SK-N-SH (cell line): ENCODE measurements around the gene MAP2K5. TPM values are rescaled to one million over a fixed set of nuclear protein-coding genes. Genes with fewer than 3 reads are reported as not detected.

Experiments used
- CTCF ChIA-PET: fragments of 300-600, 350-600 bp; formaldehyde crosslinking; extraction: SDS; loops from one replicate; lab custom pipeline; 2021; lab: Yijun Ruan, JAX
- POLR2A ChIA-PET: fragments of 350-600 bp; sonication (Branson Sonifier 250); formaldehyde crosslinking; extraction: SDS; loops from one replicate; lab custom pipeline; 2020; ENCODE audit warnings: antibody characterized with exemption, inconsistent platforms; lab: Yijun Ruan, JAX
- DNase-seq: peaks from one replicate; pipeline ENCODE4 v3.0.0; 2012
- H2AFZ ChIP-seq: fragments of 200-600 bp; sonication (generic); 2 replicates; pipeline ENCODE4 v1.8.1; 2016; ENCODE audit warnings: antibody characterized with exemption, mild to moderate bottlenecking, low read depth
- H3F3A ChIP-seq: fragments of 200-600 bp; sonication (generic); replicated peaks from 2 replicates; pipeline ENCODE3; 2016; ENCODE audit warnings: antibody characterized with exemption, mild to moderate bottlenecking; ENCODE audit not compliant: insufficient read depth
- H3K27ac ChIP-seq, 2 experiments: fragments of 200-500 bp in 1 of 2; fragments of 200-600 bp in 1 of 2; sonication (Bioruptor generic) in 1 of 2; sonication (generic), shearing (Covaris generic) in 1 of 2; 2 replicates each; pipeline versions ENCODE4 v1.5.1 to v1.6.1; 2014 to 2016; ENCODE audit warnings: low read depth in 2 of 2, inconsistent platforms in 1 of 2, low read length in 1 of 2, mild to moderate bottlenecking in 1 of 2, mixed read lengths in 1 of 2
- H3K27me3 ChIP-seq: fragments of 200-600 bp; sonication (generic), shearing (Covaris generic); 2 replicates; pipeline ENCODE4 v1.6.1; 2016; ENCODE audit warnings: mixed run types; ENCODE audit not compliant: insufficient read depth
- H3K36me3 ChIP-seq, 2 experiments: fragments of 200-500 bp in 1 of 2; fragments of 200-600 bp in 1 of 2; sonication (Bioruptor generic) in 1 of 2; sonication (generic) in 1 of 2; replicated peaks in 1 of 2; 2 replicates each; pipeline versions ENCODE3 to v1.5.1; 2014 to 2016; ENCODE audit warnings: low read length in 1 of 2, mild to moderate bottlenecking in 1 of 2; ENCODE audit not compliant: insufficient read depth in 2 of 2, control insufficient read depth in 1 of 2
- H3K4me1 ChIP-seq, 2 experiments: fragments of 200-500 bp in 1 of 2; fragments of 200-600 bp in 1 of 2; sonication (Bioruptor generic) in 1 of 2; sonication (generic), shearing (Covaris generic) in 1 of 2; 2 replicates each; pipeline versions ENCODE4 v1.5.1 to v1.6.1; 2014 to 2016; ENCODE audit warnings: low read depth in 1 of 2, low read length in 1 of 2, mixed run types in 1 of 2; ENCODE audit not compliant: insufficient read depth in 2 of 2, control insufficient read depth in 1 of 2
- H3K4me2 ChIP-seq: fragments of 200-600 bp; sonication (generic), shearing (Covaris generic); 2 replicates; pipeline ENCODE4 v1.6.1; 2017; ENCODE audit warnings: mixed run types
- H3K4me3 ChIP-seq, 2 experiments: fragments of 200-500 bp in 1 of 2; fragments of 200-600 bp in 1 of 2; sonication (Bioruptor generic) in 1 of 2; sonication (generic), shearing (Covaris generic) in 1 of 2; 2 replicates each; pipeline versions ENCODE4 v1.5.1 to v1.8.1; 2014 to 2016; ENCODE audit warnings: low read depth in 2 of 2, inconsistent platforms in 1 of 2, low read length in 1 of 2, mild to moderate bottlenecking in 1 of 2, mixed read lengths in 1 of 2, moderate library complexity in 1 of 2
- H3K79me2 ChIP-seq: fragments of 200-600 bp; sonication (generic); 2 replicates; pipeline ENCODE4 v1.8.1; 2017; ENCODE audit warnings: mild to moderate bottlenecking; ENCODE audit not compliant: insufficient read depth
- H3K9ac ChIP-seq: fragments of 200-600 bp; sonication (generic); 2 replicates; pipeline ENCODE4 v1.6.1; 2017; ENCODE audit warnings: mixed run types
- H3K9me2 ChIP-seq: fragments of 200-600 bp; sonication (generic); 2 replicates; pipeline ENCODE4 v1.6.1; 2017; ENCODE audit warnings: mixed run types
- H3K9me3 ChIP-seq: fragments of 200-600 bp; sonication (generic); 2 replicates; pipeline ENCODE4 v1.6.1; 2017; ENCODE audit warnings: mixed run types, mild to moderate bottlenecking, moderate library complexity
- H4K20me1 ChIP-seq: fragments of 200-600 bp; sonication (generic); 2 replicates; pipeline ENCODE4 v1.6.1; 2017; ENCODE audit warnings: mild to moderate bottlenecking, mixed run types; ENCODE audit not compliant: insufficient read depth
- CHD2 ChIP-seq: fragments of 150-350 bp; IDR thresholded peaks from 2 replicates; pipeline ENCODE4 v1.6.1; 2018; ENCODE audit warnings: low read length; ENCODE audit not compliant: partially characterized antibody
- EP300 ChIP-seq, 2 experiments: IDR thresholded peaks; 2 replicates each; pipeline versions ENCODE4 v1.4.0 to v1.6.1; 2012; ENCODE audit warnings: borderline replicate concordance in 1 of 2, low read depth in 1 of 2, low read length in 1 of 2
- EZH2phosphoT487 ChIP-seq: fragments of 200-600 bp; sonication (generic); IDR thresholded peaks from 2 replicates; pipeline ENCODE4 v1.6.1; 2017; ENCODE audit warnings: low read depth, mixed run types, mild to moderate bottlenecking, antibody characterized with exemption, moderate library complexity, borderline replicate concordance
- FOXJ3 ChIP-seq: sonication (generic); formaldehyde crosslinking; IDR thresholded peaks from 2 replicates; pipeline ENCODE4 v1.5.1; 2020; ENCODE audit warnings: mild to moderate bottlenecking, missing genetic modification reagents
- GABPA ChIP-seq: IDR thresholded peaks from 2 replicates; pipeline ENCODE4 v1.4.0; 2012; ENCODE audit warnings: low read depth, mild to moderate bottlenecking
- GATA2 ChIP-seq: sonication (generic); formaldehyde crosslinking; IDR thresholded peaks from 2 replicates; pipeline ENCODE4 v1.5.0; 2020; ENCODE audit warnings: mild to moderate bottlenecking, missing genetic modification reagents
- MEF2A ChIP-seq: IDR thresholded peaks from 2 replicates; pipeline ENCODE4 v1.4.0; 2012; ENCODE audit warnings: low read depth, borderline replicate concordance
- MXI1 ChIP-seq: IDR thresholded peaks from 2 replicates; pipeline ENCODE4 v1.6.1; 2012; ENCODE audit warnings: mild to moderate bottlenecking, low read depth, low read length, improper control_type of control experiment
- NFIC ChIP-seq: IDR thresholded peaks from 2 replicates; pipeline ENCODE4 v1.4.0; 2012; ENCODE audit warnings: borderline replicate concordance
- NRF1 ChIP-seq: IDR thresholded peaks from 2 replicates; pipeline ENCODE4 v1.6.1; 2012; ENCODE audit warnings: low read depth, mild to moderate bottlenecking, low read length
- POLR2AphosphoS5 ChIP-seq: IDR thresholded peaks from 2 replicates; pipeline ENCODE4 v1.6.1; 2012; ENCODE audit warnings: low read depth, low read length
- RAD21 ChIP-seq: IDR thresholded peaks from 2 replicates; pipeline ENCODE4 v1.6.1; 2012; ENCODE audit warnings: mild to moderate bottlenecking, low read length
- RXRA ChIP-seq: IDR thresholded peaks from 2 replicates; pipeline ENCODE4 v1.4.0; 2012; ENCODE audit warnings: low read depth, mild to moderate bottlenecking, borderline replicate concordance
- SIN3A ChIP-seq: IDR thresholded peaks from 2 replicates; pipeline ENCODE4 v1.6.1; 2012; ENCODE audit warnings: low read depth, mild to moderate bottlenecking, low read length, moderate library complexity, borderline replicate concordance
- SMC3 ChIP-seq: IDR thresholded peaks from 2 replicates; pipeline ENCODE4 v1.6.1; 2012; ENCODE audit warnings: low read depth, low read length, improper control_type of control experiment
- TAF1 ChIP-seq: IDR thresholded peaks from 2 replicates; pipeline ENCODE4 v1.6.1; 2012; ENCODE audit warnings: low read depth, mild to moderate bottlenecking, low read length, moderate library complexity, borderline replicate concordance
- WGBS: methylation state at CpG from one replicate; pipeline ENCODE4 v1.1.6; 2017; ENCODE audit warnings: low lambda C conversion rate; 5-methylcytosine and 5-hydroxymethylcytosine counted together
- polyA plus RNA-seq, 3 experiments: library from polyadenylated mRNA; depleted of rRNA; stranded (reverse); fragments of >200 nt; gene quantifications; 2 replicates each; pipeline ENCODE4 v1.2.3, GENCODE V29; 2012
- TF ChIP-seq, protein P1 (sequence below): IDR thresholded peaks from 2 replicates; pipeline ENCODE4 v1.4.0; 2012; ENCODE audit warnings: low read depth
- TF ChIP-seq, protein P2 (sequence below): IDR thresholded peaks from 2 replicates; pipeline ENCODE4 v1.4.0; 2012; ENCODE audit warnings: low read depth, borderline replicate concordance
- TF ChIP-seq, protein P3 (sequence below): IDR thresholded peaks from 2 replicates; pipeline ENCODE4; 2012

Gene MAP2K5
- polyA plus RNA-seq, 1 of the 3 experiments (the other 2 are of a cell fraction) = 6.2 TPM

DNA sequence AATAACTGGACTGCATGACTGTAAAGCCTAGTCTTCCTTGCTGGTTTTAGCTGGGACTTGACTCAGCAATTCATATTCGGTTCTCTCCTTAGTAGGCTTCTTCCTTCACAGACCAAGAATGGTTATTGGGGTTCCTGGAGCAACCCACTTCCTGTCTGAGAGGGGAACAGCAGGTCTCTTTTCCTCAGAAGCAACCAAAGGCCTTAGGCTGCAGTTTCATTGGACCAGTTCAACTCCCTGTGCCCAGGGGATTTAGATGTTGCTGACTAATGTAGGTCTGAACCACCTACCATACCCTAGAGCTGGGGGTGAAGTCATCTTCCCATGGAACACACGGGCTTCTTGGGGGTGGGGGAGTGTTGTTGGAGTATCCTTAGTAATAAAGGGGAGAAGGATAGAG, 198.8 kb downstream of the MAP2K5 start:
- ChIA-PET CTCF (no interaction called here), POLR2A (no interaction called here)
- H3K4me2 ChIP-seq = no peak overlapping the region

DNA sequence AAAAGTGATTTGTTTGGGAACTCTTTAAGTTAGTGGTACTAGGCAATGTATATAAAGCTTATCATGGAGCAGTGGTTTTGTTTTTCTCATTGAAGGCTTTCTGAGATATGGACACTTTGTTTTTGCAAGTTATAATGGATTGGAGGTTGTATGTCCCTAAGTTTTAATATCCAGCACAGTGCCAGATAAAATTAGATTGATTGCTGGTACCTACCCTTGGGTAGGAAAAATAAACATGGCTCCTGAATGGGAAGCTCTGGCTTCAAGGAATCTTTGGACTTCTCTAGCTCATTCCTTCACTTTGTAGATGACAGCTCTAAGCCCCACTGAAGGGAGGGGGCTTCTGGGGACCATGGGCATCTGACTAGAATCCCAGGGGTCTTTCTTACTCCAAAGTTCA, 201.1 kb downstream of the MAP2K5 start:
- Histone ChIP-seq H3K9ac (no peak overlapping the region), H3K27me3 (no peaks in the 10 kb centered on the region), H4K20me1 (no peaks in the 10 kb centered on the region), H3K4me2 (no peak overlapping the region), H3K79me2 (no peaks in the 10 kb centered on the region), H3K36me3 (peaks cover 0 to 3% of the 10 kb centered on the region in 2 experiments), H3F3A (no peaks in the 10 kb centered on the region)
- no peak for DNase-seq
- POLR2A ChIA-PET = no interaction called here
- TF ChIP-seq GATA2 (CRISPR knock-in tag) (no peak), FOXJ3 (no peak), SMC3 (no peak), EP300 (IDR thresholded peaks at IDR 0.05; ENCODE audit: borderline replicate concordance in 1 of 2, low read depth in 1 of 2, low read length in 1 of 2) (no peak)
- TF ChIP-seq, all 33 proteins: peak for 0
- no peak overlapping the region for H3K27ac ChIP-seq
- H3K4me1 ChIP-seq = peaks cover 0 to 2% of the 10 kb centered on the region in 2 experiments; a peak in 2 of 4 replicates
- CTCF ChIA-PET = interaction anchor here (0.7 to 1.4 kb wide), 3 partner anchors 8 to 12 kb away, joined by 3 to 4 read pairs (median 3); no protein-coding TSS in a partner anchor
- no peaks in the 10 kb centered on the region for H3K9me3 ChIP-seq
- H2AFZ ChIP-seq = no peak overlapping the region
- no peak overlapping the region for H3K4me3 ChIP-seq
- no peaks in the 10 kb centered on the region for H3K9me2 ChIP-seq

More for the DNA sequence above, 198.8 kb downstream of the MAP2K5 start:
- H2AFZ ChIP-seq = no peak overlapping the region
- peaks cover 0 to 2% of the 10 kb centered on the region in 2 experiments; a peak in 2 of 4 replicates for H3K4me1 ChIP-seq
- H3K36me3 ChIP-seq = no peaks in the 10 kb centered on the region
- H3K9me2 ChIP-seq = no peaks in the 10 kb centered on the region
- TF ChIP-seq POLR2AphosphoS5 (no peak), EZH2phosphoT487 (no peak), RAD21 (no peak), NFIC (no peak), GABPA (no peak), SIN3A (no peak)
- TF ChIP-seq, protein P1, sequence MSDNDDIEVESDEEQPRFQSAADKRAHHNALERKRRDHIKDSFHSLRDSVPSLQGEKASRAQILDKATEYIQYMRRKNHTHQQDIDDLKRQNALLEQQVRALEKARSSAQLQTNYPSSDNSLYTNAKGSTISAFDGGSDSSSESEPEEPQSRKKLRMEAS = no peak
- 63% methylated on average over 2 of the region's 2 CpGs for WGBS
- H3K9me3 ChIP-seq = no peaks in the 10 kb centered on the region
- H3K4me3 ChIP-seq = no peak overlapping the region
- no peaks in the 10 kb centered on the region for H3K27me3 ChIP-seq
- DNase-seq = no peak
- H3K9ac ChIP-seq = no peak overlapping the region
- no peaks in the 10 kb centered on the region for H4K20me1 ChIP-seq
- H3K27ac ChIP-seq = no peak overlapping the region
- H3K79me2 ChIP-seq = no peaks in the 10 kb centered on the region
- no peaks in the 10 kb centered on the region for H3F3A ChIP-seq

DNA sequence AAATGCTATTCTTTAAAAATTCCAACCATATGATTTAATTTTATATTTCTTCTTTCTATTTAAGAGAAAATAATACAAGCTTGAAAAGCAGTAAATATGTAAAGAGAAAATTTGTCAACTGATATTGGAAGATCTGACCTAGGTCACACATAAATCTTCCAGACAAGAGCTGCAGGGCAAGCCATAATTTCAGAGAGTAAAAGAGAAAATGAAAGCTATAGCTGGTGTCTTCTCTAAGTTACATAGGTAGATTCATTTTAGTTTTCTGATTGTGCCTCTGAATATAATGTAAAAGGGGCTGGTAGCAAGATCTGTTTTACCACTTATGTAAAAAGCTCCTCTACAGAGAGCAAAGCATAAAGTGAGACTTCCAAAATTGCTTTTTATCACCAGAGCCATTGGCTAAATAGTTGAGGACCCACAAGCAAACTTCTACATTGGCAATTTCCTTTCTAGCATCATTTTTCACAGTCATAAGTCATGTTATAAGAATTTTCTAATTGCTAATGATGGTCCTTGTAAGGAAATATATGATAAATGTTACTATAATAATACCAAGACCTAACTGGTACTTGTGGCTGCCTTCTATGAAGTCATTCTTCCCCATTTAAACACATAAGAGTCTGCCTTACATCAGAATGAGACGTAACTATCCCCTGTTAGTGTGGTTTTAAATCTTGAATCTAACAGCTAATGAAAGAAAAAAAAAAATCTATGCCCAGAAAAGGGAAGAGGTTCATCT, 202.0 kb downstream of the MAP2K5 start:
- Histone ChIP-seq H3K9me3 (no peaks in the 10 kb centered on the region), H3K27ac (no peak overlapping the region), H3F3A (no peaks in the 10 kb centered on the region), H3K9ac (no peak overlapping the region), H3K4me1 (peaks cover 0 to 2% of the 10 kb centered on the region in 2 experiments; a peak in 2 of 4 replicates), H3K36me3 (peaks cover 0 to 4% of the 10 kb centered on the region in 2 experiments), H4K20me1 (no peaks in the 10 kb centered on the region), H3K9me2 (no peaks in the 10 kb centered on the region), H3K27me3 (no peaks in the 10 kb centered on the region), H3K4me2 (no peak overlapping the region), H3K4me3 (no peak overlapping the region), H3K79me2 (no peaks in the 10 kb centered on the region), H2AFZ (no peak overlapping the region)
- 81% methylated on average over 1 of the region's 1 CpG for whole genome bisulfite sequencing
- DNase-seq = no peak
- CTCF ChIA-PET = interaction anchor here (0.6 to 0.8 kb wide), 2 partner anchors 270 to 451 kb away, joined by 3 read pairs; no protein-coding TSS in a partner anchor
- POLR2A ChIA-PET = no interaction called here
- no peak for TF ChIP-seq FOXJ3
- no peak for TF ChIP-seq MXI1
- TF ChIP-seq, protein P2, sequence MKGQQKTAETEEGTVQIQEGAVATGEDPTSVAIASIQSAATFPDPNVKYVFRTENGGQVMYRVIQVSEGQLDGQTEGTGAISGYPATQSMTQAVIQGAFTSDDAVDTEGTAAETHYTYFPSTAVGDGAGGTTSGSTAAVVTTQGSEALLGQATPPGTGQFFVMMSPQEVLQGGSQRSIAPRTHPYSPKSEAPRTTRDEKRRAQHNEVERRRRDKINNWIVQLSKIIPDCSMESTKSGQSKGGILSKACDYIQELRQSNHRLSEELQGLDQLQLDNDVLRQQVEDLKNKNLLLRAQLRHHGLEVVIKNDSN = no peak
- TF ChIP-seq TAF1 = no peak
- no peak for TF ChIP-seq NRF1
- TF ChIP-seq, protein P3, sequence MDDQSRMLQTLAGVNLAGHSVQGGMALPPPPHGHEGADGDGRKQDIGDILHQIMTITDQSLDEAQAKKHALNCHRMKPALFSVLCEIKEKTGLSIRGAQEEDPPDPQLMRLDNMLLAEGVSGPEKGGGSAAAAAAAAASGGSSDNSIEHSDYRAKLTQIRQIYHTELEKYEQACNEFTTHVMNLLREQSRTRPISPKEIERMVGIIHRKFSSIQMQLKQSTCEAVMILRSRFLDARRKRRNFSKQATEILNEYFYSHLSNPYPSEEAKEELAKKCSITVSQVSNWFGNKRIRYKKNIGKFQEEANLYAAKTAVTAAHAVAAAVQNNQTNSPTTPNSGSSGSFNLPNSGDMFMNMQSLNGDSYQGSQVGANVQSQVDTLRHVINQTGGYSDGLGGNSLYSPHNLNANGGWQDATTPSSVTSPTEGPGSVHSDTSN = no peak
- no peak for TF ChIP-seq MEF2A
- TF ChIP-seq CHD2 = no peak
- TF ChIP-seq RXRA = no peak
